GM23248 (cell line): Measurements from ENCODE around the gene UBTD1.

ENCODE experiments used
- EZH2 ChIP-seq: fragments of 200-600 bp; sonication (generic); IDR thresholded peaks from 2 replicates; pipeline ENCODE4 v1.6.1; 2018; ENCODE audit warnings: antibody characterized with exemption, mild to moderate bottlenecking; ENCODE audit not compliant: insufficient read depth, poor library complexity, severe bottlenecking
- EZH2phosphoT487 ChIP-seq: fragments of 200-600 bp; sonication (generic); IDR thresholded peaks from 2 replicates; pipeline ENCODE4 v1.6.1; 2018; ENCODE audit warnings: antibody characterized with exemption, moderate library complexity, mild to moderate bottlenecking, low read depth; ENCODE audit not compliant: insufficient read depth

DNA sequence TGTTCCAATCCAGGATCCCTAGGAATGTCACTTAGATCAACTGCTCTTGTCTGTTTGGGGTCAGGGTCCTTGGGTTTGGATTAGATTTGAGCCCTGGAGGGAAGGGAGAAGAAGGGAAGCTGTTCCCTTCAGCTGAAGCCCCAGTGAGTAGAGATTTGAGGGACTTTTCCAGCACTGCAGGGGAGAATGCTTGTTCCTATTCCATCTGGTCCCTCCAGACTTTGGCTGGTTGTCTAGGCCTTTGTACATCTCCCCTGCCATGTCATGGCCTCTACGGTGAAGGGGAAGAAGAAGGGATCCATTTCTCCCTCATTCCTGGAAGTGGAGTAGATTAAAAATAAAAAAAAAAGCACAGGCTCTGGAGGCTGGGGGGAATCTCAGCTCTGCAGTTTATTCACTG lies 101.9 kb downstream of the UBTD1 start:
- no peak for TF ChIP-seq EZH2
- no peak for TF ChIP-seq EZH2phosphoT487
